Astrocyte of the cerebellum (primary cell): ENCODE results near the gene ARHGEF10L.

Experiments used
- DNase-seq: peaks from one replicate; pipeline ENCODE4 v3.0.0-alpha.2; 2011; ENCODE audit warnings: low read depth
- H3K4me3 ChIP-seq: 2 replicates; pipeline ENCODE4 v1.5.1; 2011; ENCODE audit warnings: mild to moderate bottlenecking, low read depth, low read length, moderate library complexity
- in situ Hi-C: cut with HindIII; loops from 2 replicates; pipeline ENCODE4 v1.10.0; 2017; ENCODE audit warnings: low sequenced_read_pairs
- TF ChIP-seq, protein P1 (sequence below): IDR thresholded peaks from 2 replicates; pipeline ENCODE4 v1.5.1; 2012; ENCODE audit warnings: low read length, low read depth, moderate library complexity, mild to moderate bottlenecking; ENCODE audit errors: missing control alignments

The ARHGEF10L gene

DNA sequence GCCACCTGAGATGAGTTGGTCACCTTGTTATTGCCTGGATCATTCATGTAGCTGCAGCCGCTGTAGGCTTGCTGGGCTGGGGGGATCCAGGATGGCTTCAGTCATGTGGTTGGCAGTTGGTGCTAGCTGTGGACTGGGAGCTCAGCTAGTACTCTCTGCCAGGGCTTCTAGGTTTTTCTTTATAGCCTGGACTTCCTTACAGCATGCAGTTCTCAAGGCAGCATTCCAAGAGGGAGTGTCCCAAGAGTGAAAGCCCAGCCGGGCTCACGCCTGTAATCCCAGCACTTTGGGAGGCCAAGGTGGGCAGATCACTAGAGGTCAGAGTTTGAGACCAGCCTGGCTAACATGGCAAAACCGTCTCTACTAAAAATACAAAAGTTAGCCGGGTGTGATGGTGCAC lies 192.0 kb downstream of the ARHGEF10L start:
- H3K4me3 ChIP-seq, result no peak overlapping the region
- no peak for DNase-seq
- in situ Hi-C loops, result no loop called here
- TF ChIP-seq, protein P1, sequence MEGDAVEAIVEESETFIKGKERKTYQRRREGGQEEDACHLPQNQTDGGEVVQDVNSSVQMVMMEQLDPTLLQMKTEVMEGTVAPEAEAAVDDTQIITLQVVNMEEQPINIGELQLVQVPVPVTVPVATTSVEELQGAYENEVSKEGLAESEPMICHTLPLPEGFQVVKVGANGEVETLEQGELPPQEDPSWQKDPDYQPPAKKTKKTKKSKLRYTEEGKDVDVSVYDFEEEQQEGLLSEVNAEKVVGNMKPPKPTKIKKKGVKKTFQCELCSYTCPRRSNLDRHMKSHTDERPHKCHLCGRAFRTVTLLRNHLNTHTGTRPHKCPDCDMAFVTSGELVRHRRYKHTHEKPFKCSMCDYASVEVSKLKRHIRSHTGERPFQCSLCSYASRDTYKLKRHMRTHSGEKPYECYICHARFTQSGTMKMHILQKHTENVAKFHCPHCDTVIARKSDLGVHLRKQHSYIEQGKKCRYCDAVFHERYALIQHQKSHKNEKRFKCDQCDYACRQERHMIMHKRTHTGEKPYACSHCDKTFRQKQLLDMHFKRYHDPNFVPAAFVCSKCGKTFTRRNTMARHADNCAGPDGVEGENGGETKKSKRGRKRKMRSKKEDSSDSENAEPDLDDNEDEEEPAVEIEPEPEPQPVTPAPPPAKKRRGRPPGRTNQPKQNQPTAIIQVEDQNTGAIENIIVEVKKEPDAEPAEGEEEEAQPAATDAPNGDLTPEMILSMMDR, result no peak

DNA sequence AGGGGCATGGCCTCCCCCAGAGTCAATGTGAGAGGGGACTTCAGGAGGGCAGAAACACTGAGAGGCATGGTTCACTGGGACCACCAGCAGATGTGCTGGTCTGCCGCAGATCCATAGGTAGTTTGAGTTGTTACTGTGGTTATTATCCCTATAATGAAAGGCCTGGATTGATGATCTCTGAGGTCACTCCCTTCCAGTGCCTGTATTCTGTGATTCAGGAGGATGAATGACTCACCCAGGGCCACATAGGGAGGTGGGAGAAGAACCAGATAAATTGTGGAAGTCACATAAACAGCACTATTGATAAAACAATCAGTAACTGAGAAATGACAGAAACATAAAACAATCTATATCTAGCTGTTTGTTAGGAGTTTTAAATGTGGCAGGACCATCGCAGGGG lies 193.0 kb downstream of the ARHGEF10L start:
- H3K4me3 ChIP-seq, result no peak overlapping the region
- TF ChIP-seq, protein P1, result no peak
- in situ Hi-C loops, result no loop called here
- DNase-seq, result no peak

DNA sequence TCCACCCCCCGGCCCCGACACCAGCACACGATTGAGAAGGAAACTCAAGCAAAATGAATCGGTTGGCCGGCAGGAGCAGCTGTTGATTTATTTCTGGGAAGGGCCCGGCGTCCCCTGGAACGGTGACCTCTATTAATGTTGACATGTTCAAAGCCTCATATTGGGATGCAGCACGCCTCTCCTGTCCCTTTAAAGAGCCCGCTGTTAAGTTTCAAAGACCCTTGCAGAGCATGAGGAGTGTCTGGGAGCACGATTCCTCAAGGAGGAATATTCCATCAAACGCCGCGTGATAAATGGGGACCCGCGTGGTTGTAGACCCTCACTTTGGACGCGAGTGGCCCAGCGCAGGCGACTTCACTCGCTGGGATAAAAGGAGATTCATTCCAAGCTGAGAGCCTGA lies 194.2 kb downstream of the ARHGEF10L start:
- DNase-seq, result no peak
- TF ChIP-seq, protein P1, result no peak
- H3K4me3 ChIP-seq, result no peak overlapping the region
- in situ Hi-C loops, result no loop called here

DNA sequence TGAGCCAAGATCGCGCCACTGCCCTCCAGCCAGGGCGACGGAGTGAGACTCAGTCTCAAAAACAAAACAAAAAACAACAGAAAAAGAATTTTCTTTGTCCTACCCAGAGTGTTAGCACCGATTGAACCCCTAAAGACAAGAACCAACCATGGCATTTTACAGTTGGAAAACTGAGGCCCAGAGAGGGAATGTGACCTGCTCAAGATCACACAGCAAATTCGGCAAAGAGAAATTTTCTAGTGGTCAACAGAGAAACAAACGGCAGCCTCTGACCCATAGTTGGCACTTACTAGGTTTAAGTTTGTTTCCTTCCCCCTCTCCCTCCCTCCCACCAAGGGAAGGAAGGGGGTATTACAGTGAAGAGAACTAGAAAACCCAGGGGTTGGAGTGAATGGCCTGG lies 195.1 kb downstream of the ARHGEF10L start:
- DNase-seq, result no peak
- TF ChIP-seq, protein P1, result no peak
- in situ Hi-C loops, result no loop called here
- no peak overlapping the region for H3K4me3 ChIP-seq

DNA sequence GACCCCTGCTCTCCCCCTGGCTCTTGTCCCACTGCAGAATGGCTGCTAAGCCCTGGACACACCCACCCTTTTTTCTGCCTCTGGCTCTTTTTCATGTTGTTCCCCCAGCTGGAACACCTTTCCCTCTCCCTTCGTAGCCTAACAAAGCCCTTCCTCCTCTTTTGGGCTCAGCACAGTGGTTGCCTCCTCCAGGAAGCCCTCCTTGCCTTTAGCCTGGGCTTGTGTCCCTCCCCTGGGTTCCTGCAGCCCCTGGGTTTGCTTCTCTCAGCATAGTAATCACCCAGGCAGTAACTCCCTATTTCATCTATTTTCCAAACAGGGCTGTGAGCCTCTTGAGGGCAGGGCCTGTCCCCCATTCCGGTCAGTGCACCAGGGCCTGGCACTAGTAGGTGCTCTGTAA lies 195.8 kb downstream of the ARHGEF10L start:
- no peak for DNase-seq
- TF ChIP-seq, protein P1, result no peak
- in situ Hi-C loops, result no loop called here
- no peak overlapping the region for H3K4me3 ChIP-seq

DNA sequence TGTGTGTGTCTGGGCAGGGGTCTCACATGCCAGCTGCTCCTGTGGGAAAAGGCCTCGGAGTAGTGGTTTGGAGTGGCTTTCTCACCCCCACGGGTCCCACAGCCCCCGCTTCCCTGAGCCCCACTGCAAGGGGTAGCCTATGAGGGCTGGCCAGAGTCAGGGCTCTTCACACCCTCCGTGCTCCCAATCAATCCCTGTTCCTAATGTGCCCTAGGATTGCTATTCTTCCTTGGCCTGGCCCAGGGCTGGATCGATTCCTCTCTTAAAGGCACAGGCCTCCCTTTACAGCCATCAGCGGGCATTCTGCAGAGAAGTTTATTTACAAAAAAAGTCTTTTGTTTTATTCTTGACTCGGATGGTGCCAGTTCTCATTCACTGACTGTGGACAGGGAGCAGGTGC lies 196.3 kb downstream of the ARHGEF10L start:
- no peak overlapping the region for H3K4me3 ChIP-seq
- DNase-seq, result no peak
- TF ChIP-seq, protein P1, result no peak
- in situ Hi-C loops, result no loop called here

DNA sequence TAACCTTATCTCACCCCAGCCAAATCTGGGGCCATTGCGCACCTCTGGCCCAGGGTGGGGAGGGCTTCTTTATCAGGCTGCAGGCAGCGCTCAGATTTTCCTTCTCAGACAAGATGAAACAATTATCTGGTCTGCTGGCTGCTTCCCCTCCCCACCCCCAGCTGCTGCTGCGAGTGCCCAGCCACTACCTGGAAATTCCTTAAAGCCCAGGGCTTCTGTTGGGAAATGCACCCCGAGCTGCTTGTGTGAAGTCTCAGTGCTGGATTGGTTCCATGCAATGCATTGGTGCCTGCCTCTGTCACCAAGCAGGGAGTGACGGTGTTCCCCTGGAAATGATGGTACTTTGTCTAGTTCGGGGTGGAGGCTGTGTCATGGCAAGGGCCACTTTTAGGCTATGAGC lies 197.1 kb downstream of the ARHGEF10L start:
- in situ Hi-C loops, result no loop called here
- TF ChIP-seq, protein P1, result no peak
- no peak overlapping the region for H3K4me3 ChIP-seq
- DNase-seq, result no peak
